Esophagus squamous epithelium (tissue), 4 donors: ENCODE measurements around the gene ALG11.

Experiments used
- CTCF ChIP-seq, 6 experiments: fragments of 450-650 bp in 4 of 6; fragments of 200-600 bp in 2 of 6; sonication (generic) in 2 of 6; IDR thresholded peaks; one replicate each; pipeline ENCODE4 v1.5.1; 2016 to 2019; ENCODE audit warnings: antibody characterized with exemption in 6 of 6, mild to moderate bottlenecking in 4 of 6, moderate library complexity in 4 of 6
- POLR2A ChIP-seq, 4 donors: fragments of 450-650 bp; IDR thresholded peaks; one replicate each; pipeline ENCODE4 v1.6.1; 2017; ENCODE audit warnings: antibody characterized with exemption in 4 of 4, mild to moderate bottlenecking in 4 of 4, moderate library complexity in 3 of 4

GRCh38 chr13:51976423-51976822, 35.8 kb upstream of the ALG11 start:
- TF ChIP-seq CTCF (IDR thresholded peaks at IDR 0.05), result no peak
- no peak for TF ChIP-seq POLR2A (IDR thresholded peaks at IDR 0.05)
